Mesothelial cell of epicardium (in vitro differentiated cells): ENCODE measurements around the gene CAP2. TPM values are rescaled to one million over a fixed set of nuclear protein-coding genes. Genes with fewer than 3 reads are reported as not detected.

Experiments used
- DNase-seq, 2 experiments: peaks; one replicate each; pipeline ENCODE4 v3.0.0; 2021; ENCODE audit warnings: low spot score in 2 of 2; ENCODE audit not compliant: unreplicated experiment in 2 of 2
- H3K27ac Mint-ChIP-seq: 2 replicates; pipeline ENCODE4 v1.8.0; 2021; ENCODE audit warnings: mixed read lengths
- H3K27me3 Mint-ChIP-seq: 2 replicates; pipeline ENCODE4 v1.8.0; 2021; ENCODE audit warnings: low read depth, mixed read lengths
- H3K36me3 Mint-ChIP-seq: 2 replicates; pipeline ENCODE4 v1.8.0; 2021; ENCODE audit warnings: mixed read lengths
- H3K4me1 Mint-ChIP-seq: 2 replicates; pipeline ENCODE4 v1.8.0; 2021; ENCODE audit warnings: mixed read lengths
- H3K4me3 Mint-ChIP-seq: 2 replicates; pipeline ENCODE4 v1.8.0; 2021; ENCODE audit warnings: mild to moderate bottlenecking, moderate library complexity, mixed read lengths
- H3K9me3 Mint-ChIP-seq: 2 replicates; pipeline ENCODE4 v1.8.0; 2021; ENCODE audit warnings: mixed read lengths
- CTCF ChIP-seq: fragments of 200-600 bp; sonication (generic); IDR thresholded peaks from one replicate; pipeline ENCODE4 v1.5.0; 2021; ENCODE audit warnings: antibody characterized with exemption; ENCODE audit not compliant: unreplicated experiment
- total RNA-seq: library from RNA; stranded (reverse); gene quantifications from 3 replicates; pipeline ENCODE4 v1.2.1, GENCODE V29; 2021

The CAP2 gene
- total RNA-seq, 1 donor from 2014 or later = 15.0 TPM

DNA sequence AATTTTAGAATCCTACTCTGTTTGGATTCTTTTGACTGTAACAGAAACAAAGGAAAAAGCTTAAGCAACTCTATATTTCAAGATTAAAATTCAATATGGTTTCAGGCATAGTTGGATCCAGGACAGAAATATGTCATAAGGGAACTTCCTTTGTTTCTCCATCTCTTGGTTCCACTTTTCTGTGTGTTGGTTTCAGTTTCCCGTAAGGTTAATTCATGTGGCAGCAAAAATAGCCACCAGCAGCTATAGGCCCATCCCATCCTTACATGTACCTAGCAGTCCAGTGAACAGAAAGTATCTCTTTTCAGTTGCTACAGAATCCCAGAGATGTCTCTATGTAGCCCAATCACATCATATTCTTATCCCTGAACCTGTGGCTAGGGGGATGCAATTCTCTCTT, 197.9 kb downstream of the CAP2 start:
- Mint-ChIP-seq H3K9me3 (no peaks in the 10 kb centered on the region), H3K27ac (no peak overlapping the region), H3K4me1 (peaks cover 3% of the 10 kb centered on the region), H3K4me3 (no peak overlapping the region), H3K27me3 (no peaks in the 10 kb centered on the region), H3K36me3 (no peaks in the 10 kb centered on the region)
- no peak for TF ChIP-seq CTCF
- DNase-seq = no peak

- H3K4me3 Mint-ChIP-seq = no peak overlapping the region
- H3K9me3 Mint-ChIP-seq = peaks cover 7% of the 10 kb centered on the region
- no peak overlapping the region for H3K27ac Mint-ChIP-seq
- no peaks in the 10 kb centered on the region for H3K36me3 Mint-ChIP-seq
- no peaks in the 10 kb centered on the region for H3K27me3 Mint-ChIP-seq
- H3K4me1 Mint-ChIP-seq = peaks cover 3% of the 10 kb centered on the region
- DNase-seq = no peak
- TF ChIP-seq CTCF = no peak
Measured at GRCh38 chr6:17593246-17593645, 199.9 kb downstream of the CAP2 start.

DNA sequence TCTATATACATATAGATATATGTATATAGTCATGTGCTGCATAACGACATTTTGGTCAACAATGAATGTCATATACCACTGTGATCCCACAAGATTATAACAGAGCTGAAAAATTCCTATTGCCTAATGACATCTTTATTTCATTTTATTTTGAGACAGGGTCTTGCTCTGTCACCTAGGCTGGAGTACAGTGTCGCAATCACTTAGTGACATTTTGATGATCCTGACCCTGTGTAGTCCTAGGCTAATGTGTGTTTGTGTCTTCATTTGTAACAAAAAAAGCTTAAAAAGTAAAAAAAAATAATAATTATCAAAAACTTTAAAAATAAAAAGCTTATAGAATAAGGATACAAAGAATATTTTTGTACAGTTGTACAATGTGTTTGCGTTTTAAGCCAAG, 202.7 kb downstream of the CAP2 start:
- H3K27ac Mint-ChIP-seq = no peak overlapping the region
- peaks cover 7% of the 10 kb centered on the region for H3K9me3 Mint-ChIP-seq
- no peak for DNase-seq
- H3K36me3 Mint-ChIP-seq = no peaks in the 10 kb centered on the region
- peaks cover 5% of the 10 kb centered on the region for H3K4me1 Mint-ChIP-seq
- no peak for TF ChIP-seq CTCF
- no peaks in the 10 kb centered on the region for H3K27me3 Mint-ChIP-seq
- no peak overlapping the region for H3K4me3 Mint-ChIP-seq

- Mint-ChIP-seq H3K27me3 (no peaks in the 10 kb centered on the region), H3K4me3 (peak within 1 kb of the TSS; percentile 79), H3K9me3 (peaks cover 7% of the 10 kb centered on the region), H3K36me3 (peaks cover 8% of the 10 kb centered on the region), H3K27ac (peak within 1 kb of the TSS; percentile 89), H3K4me1 (peaks cover 18% of the 10 kb centered on the region)
- peak; percentile 87 to 91 for DNase-seq
- TF ChIP-seq CTCF = peak; percentile 20
Measured at GRCh38 chr6:17599877-17600526, 206.6 kb downstream of the CAP2 start, which contains the start of gene FAM8A1. TSS of gene FAM8A1 (plus strand) at chr6:17600302. CDS start at chr6:17600410, 108 bp downstream.

DNA sequence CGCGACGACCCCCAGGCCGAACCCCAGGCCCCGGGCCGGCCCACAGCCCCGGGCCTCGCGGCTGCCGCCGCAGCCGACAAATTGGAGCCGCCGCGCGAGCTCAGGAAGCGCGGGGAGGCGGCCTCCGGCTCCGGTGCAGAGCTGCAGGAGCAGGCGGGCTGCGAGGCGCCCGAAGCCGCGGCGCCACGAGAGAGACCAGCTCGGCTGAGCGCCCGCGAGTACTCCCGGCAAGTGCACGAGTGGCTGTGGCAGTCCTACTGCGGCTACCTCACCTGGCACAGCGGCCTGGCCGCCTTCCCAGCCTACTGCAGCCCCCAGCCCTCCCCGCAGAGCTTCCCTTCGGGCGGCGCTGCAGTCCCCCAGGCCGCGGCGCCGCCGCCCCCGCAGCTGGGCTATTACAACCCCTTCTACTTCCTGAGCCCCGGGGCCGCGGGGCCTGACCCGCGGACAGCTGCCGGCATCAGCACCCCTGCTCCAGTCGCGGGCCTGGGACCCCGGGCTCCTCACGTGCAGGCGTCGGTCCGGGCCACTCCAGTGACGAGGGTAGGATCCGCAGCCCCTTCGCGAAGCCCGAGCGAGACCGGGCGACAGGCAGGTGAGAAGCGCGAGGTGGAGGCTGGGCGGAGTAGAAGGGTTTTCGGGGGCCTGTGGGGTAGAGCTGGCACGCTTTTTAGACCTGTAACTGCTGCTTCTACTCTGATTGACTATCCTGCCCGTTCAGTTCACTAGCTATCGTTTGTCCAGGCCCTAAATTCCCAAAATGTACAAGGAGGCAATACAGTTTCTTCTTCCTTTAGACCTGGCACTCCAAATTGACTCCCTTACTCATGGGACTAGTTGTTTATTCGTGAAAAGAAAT, 207.4 kb downstream of the CAP2 start:
- H3K27ac Mint-ChIP-seq = peak overlapping the region; percentile 64
- TF ChIP-seq CTCF = no peak

More for the DNA sequence above, 207.4 kb downstream of the CAP2 start:
- Mint-ChIP-seq H3K36me3 (peaks cover 10% of the 10 kb centered on the region), H3K9me3 (peaks cover 7% of the 10 kb centered on the region), H3K4me3 (peak overlapping the region; percentile 79), H3K4me1 (peaks cover 18% of the 10 kb centered on the region), H3K27me3 (no peaks in the 10 kb centered on the region)
- DNase-seq = peak; percentile 32 to 67
